CD4-positive, alpha-beta T cell (primary cell): ENCODE data around the gene DNAH17. TPM values are rescaled to one million over a fixed set of nuclear protein-coding genes. Genes with fewer than 3 reads are reported as not detected.

Source experiments
- ATAC-seq: fragments of 200-7000 bp; cut with Tn5 transposase; one replicate; pipeline ENCODE4 v1.10.0; 2022; ENCODE audit warnings: mild to moderate bottlenecking; ENCODE audit not compliant: poor library complexity
- CTCF ChIA-PET: fragments of 350-600 bp; sonication (Branson Sonifier 250); formaldehyde crosslinking; loops from one replicate; lab custom pipeline; 2021; ENCODE audit warnings: antibody characterized with exemption, inconsistent platforms; lab: Charles Lee
- POLR2A ChIA-PET: fragments of 350-600 bp; sonication (Branson Sonifier 250); formaldehyde crosslinking; loops from one replicate; lab custom pipeline; 2021; ENCODE audit warnings: antibody characterized with exemption, inconsistent platforms; lab: Charles Lee
- DNase-seq, 14 experiments: peaks; one replicate each; pipeline ENCODE4 v3.0.0-alpha.2; 2013 to 2020; ENCODE audit warnings: mixed read lengths in 2 of 14
- H3K27ac ChIP-seq, 2 donors: one replicate each; pipeline versions ENCODE4 v1.5.1 to v1.7.0; 2013; ENCODE audit warnings: low read length in 2 of 2, low read depth in 1 of 2, mild to moderate bottlenecking in 1 of 2
- H3K27me3 ChIP-seq, 2 experiments: 1 replicate in 1 of 2; 2 replicates in 1 of 2; pipeline versions ENCODE4 v1.6.1 to v1.7.0; 2013; ENCODE audit warnings: low read length in 2 of 2, control low read depth in 1 of 2, mild to moderate bottlenecking in 1 of 2, moderate library complexity in 1 of 2; ENCODE audit not compliant: insufficient read depth in 2 of 2, control insufficient read depth in 1 of 2
- H3K36me3 ChIP-seq: one replicate; pipeline ENCODE4 v1.6.1; 2013; ENCODE audit warnings: low read length, control low read depth; ENCODE audit not compliant: insufficient read depth
- H3K4me1 ChIP-seq: one replicate; pipeline ENCODE4 v1.6.1; 2013; ENCODE audit warnings: low read length, control low read depth; ENCODE audit not compliant: insufficient read depth
- H3K4me3 ChIP-seq: one replicate; pipeline ENCODE4 v1.5.1; 2013; ENCODE audit warnings: mild to moderate bottlenecking, low read length, moderate library complexity
- H3K9me3 ChIP-seq, 2 experiments: 1 replicate in 1 of 2; 2 replicates in 1 of 2; pipeline versions ENCODE4 v1.6.1 to v1.7.0; 2013; ENCODE audit warnings: low read length in 2 of 2, mild to moderate bottlenecking in 2 of 2, control low read depth in 1 of 2, moderate library complexity in 1 of 2; ENCODE audit not compliant: control insufficient read depth in 1 of 2, insufficient read depth in 1 of 2
- H3K27ac Mint-ChIP-seq: one replicate; pipeline ENCODE4 v1.8.0; 2020; ENCODE audit warnings: mixed read lengths
- H3K27me3 Mint-ChIP-seq: one replicate; pipeline ENCODE4 v1.8.0; 2021; ENCODE audit warnings: mixed read lengths
- H3K36me3 Mint-ChIP-seq: one replicate; pipeline ENCODE4 v1.8.0; 2021; ENCODE audit warnings: low read depth, mixed read lengths
- H3K4me1 Mint-ChIP-seq: one replicate; pipeline ENCODE4 v1.8.0; 2021; ENCODE audit warnings: low read depth, mixed read lengths
- H3K4me3 Mint-ChIP-seq: one replicate; pipeline ENCODE4 v1.8.0; 2020; ENCODE audit warnings: mild to moderate bottlenecking, mixed read lengths
- H3K9me3 Mint-ChIP-seq: one replicate; pipeline ENCODE4 v1.8.0; 2020; ENCODE audit warnings: mixed read lengths
- CTCF ChIP-seq: fragments of 200-600 bp; IDR thresholded peaks from one replicate; pipeline ENCODE4 v1.8.0; 2022; ENCODE audit warnings: antibody characterized with exemption, mild to moderate bottlenecking
- intact Hi-C, 2 experiments: fragments of 100-400 bp; cut with DNase I in 1 of 2; cut with micrococcal nuclease in 1 of 2; formaldehyde crosslinking; loops; one replicate each; pipeline versions ENCODE4 v1.15.1 to v1.9.0; 2023 to 2025; cut with DNase I, micrococcal nuclease
- total RNA-seq, 174 experiments: library from RNA in 2 of 174; stranded (reverse) in 2 of 174; gene quantifications; one replicate each; pipeline ENCODE4 v1.2.3 and lab custom pipeline; 2021 to 2026

Gene DNAH17
- total RNA-seq, 2 experiments from 2014 or later, result 0.14 TPM; not detected in 1

- H3K27me3 ChIP-seq, result no peaks in the 10 kb centered on the region
- H3K4me1 ChIP-seq, result no peaks in the 10 kb centered on the region
- intact Hi-C loops, result no loop called here
- CTCF ChIA-PET, result no interaction called here
- no peak for ATAC-seq
- no peak overlapping the region for H3K4me3 ChIP-seq
- no peak overlapping the region for H3K4me3 Mint-ChIP-seq
- no peaks in the 10 kb centered on the region for H3K27me3 Mint-ChIP-seq
- H3K36me3 ChIP-seq, result no peaks in the 10 kb centered on the region
- H3K27ac ChIP-seq, result no peak overlapping the region
- no peaks in the 10 kb centered on the region for H3K4me1 Mint-ChIP-seq
- POLR2A ChIA-PET, result no interaction called here
- no peaks in the 10 kb centered on the region for H3K9me3 ChIP-seq
- H3K36me3 Mint-ChIP-seq, result no peaks in the 10 kb centered on the region
- no peaks in the 10 kb centered on the region for H3K9me3 Mint-ChIP-seq
- H3K27ac Mint-ChIP-seq, result no peak overlapping the region
- TF ChIP-seq CTCF, result no peak
- DNase-seq, result no peak
Observed at GRCh38 chr17:78435330-78436005, 141.7 kb downstream of the DNAH17 start.

- ChIA-PET CTCF (no interaction called here), POLR2A (no interaction called here)
- Mint-ChIP-seq H3K9me3 (no peaks in the 10 kb centered on the region), H3K4me3 (no peak overlapping the region), H3K27ac (no peak overlapping the region), H3K36me3 (peaks cover 7% of the 10 kb centered on the region), H3K4me1 (no peaks in the 10 kb centered on the region), H3K27me3 (no peaks in the 10 kb centered on the region)
- intact Hi-C loops, result no loop called here
- no peak for ATAC-seq
- Histone ChIP-seq H3K27ac (no peak overlapping the region), H3K36me3 (peaks cover 6% of the 10 kb centered on the region), H3K4me3 (no peak overlapping the region), H3K4me1 (no peaks in the 10 kb centered on the region), H3K9me3 (no peaks in the 10 kb centered on the region), H3K27me3 (no peaks in the 10 kb centered on the region)
- no peak for TF ChIP-seq CTCF
- DNase-seq, result no peak
Observed at GRCh38 chr17:78434455-78435329, 142.5 kb downstream of the DNAH17 start.

- POLR2A ChIA-PET, result no interaction called here
- CTCF ChIA-PET, result no interaction called here
Observed at GRCh38 chr17:78433780-78434335, 143.3 kb downstream of the DNAH17 start.

More at GRCh38 chr17:78433780-78434335, 143.3 kb downstream of the DNAH17 start:
- H3K4me1 ChIP-seq, result no peaks in the 10 kb centered on the region
- Mint-ChIP-seq H3K36me3 (peaks cover 14% of the 10 kb centered on the region), H3K4me3 (no peak overlapping the region), H3K27me3 (no peaks in the 10 kb centered on the region), H3K27ac (no peak overlapping the region), H3K4me1 (no peaks in the 10 kb centered on the region), H3K9me3 (no peaks in the 10 kb centered on the region)
- TF ChIP-seq CTCF, result no peak
- no peaks in the 10 kb centered on the region for H3K9me3 ChIP-seq
- no peak overlapping the region for H3K4me3 ChIP-seq
- intact Hi-C loops, result no loop called here
- no peak overlapping the region for H3K27ac ChIP-seq
- DNase-seq (no peak), ATAC-seq (no peak)
- peaks cover 12% of the 10 kb centered on the region for H3K36me3 ChIP-seq
- H3K27me3 ChIP-seq, result no peaks in the 10 kb centered on the region
